GM21723 (cell line): ENCODE measurements around the gene FUT9.

Experiments
- ATAC-seq: cut with Tn5 transposase; IDR thresholded peaks from one replicate; pipeline ENCODE4 v1.9.1; 2021; ENCODE audit warnings: mild to moderate bottlenecking, moderate library complexity; ENCODE audit not compliant: unreplicated experiment

Gene FUT9

DNA sequence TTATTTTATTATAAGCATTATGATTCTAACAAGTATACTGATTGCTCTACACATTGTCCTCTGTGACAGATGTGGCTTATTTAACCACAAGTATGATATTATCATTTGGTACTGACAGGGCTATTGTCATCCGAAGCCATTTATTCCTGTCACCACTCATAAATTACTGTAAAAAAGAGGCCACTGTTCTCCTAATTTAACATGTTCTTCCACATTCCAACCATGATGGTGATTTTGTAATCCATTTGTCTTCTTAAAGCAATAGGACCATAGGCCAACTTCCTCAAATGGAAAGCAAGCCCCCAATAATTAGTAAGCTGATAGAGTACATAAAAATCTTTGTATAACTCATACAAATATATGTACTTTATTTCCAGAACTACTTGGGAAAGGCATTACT lies 50.6 kb downstream of the FUT9 start:
- no peak for ATAC-seq

DNA sequence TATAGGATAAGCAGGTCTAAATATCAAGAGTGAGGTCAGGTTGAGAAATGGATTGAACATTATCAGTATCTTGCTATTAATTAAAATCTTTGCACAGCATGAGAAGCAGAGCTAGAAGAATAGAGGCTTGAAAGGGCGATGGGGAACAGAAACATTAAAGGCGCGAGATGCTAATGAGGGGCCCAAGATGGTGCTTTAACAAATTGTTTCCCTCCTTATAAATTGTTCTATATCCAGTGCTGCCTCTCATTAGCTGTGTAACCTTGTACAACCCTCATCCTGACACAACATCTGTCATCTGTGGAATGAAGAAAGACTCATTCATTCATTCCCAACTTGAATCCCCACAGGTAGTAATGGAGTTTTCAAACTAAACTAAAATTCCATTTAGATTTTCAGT lies 57.8 kb downstream of the FUT9 start:
- no peak for ATAC-seq

DNA sequence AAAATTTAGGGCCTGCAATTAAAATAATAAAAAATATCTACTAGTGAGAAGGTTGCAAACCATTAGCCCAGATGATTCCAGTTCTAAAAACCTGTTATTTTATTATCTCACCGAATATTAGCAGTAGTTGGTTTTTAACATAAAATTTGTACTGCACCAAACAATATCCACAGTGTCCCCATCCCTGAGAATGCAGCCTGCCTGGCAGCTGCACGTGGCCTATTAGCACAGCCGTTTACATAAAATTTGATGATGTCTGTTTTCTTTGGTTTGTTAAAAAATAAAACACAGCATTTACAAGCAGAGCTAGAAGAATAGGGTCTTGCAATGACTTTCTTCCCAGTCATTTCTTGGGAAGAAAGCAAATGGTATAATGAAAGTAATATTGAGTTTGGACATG lies 58.2 kb downstream of the FUT9 start:
- no peak for ATAC-seq

DNA sequence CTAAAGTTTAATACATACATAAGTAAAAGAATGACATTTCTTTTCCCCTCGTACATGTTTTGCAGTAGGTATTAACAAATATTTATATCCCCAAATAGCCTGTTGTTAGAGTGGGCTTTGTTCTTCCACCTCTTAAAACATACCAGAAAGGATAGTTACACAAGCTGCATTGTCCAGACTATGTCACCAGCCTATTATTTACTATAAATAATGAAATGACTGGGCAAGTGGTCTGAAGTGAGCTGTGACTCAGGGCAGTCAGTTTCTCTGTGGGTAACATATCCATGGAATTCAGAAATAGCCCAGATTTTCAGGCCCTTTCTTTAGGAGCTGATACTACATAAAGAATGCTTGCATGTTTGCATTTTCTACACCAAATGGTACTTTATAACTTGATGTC lies 60.1 kb downstream of the FUT9 start:
- no peak for ATAC-seq

DNA sequence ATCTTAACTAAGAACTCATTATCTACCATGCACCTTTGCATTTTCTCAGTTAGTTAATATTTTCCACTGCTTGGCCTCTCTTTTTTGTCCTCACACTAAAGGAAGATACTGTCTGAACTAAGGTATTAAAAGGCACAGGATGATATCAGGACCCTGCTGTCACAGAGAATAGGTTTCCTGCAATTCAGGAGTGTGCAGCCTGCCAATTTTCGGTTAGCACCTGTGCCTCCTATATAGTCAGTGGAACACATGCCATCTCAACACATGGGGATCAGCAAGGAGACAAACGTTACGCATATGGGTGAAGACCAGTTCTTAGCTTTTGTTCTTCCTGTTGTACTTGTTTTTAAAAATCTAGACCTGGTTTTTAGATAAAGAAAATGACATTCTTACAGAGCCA lies 71.0 kb downstream of the FUT9 start:
- ATAC-seq: no peak

DNA sequence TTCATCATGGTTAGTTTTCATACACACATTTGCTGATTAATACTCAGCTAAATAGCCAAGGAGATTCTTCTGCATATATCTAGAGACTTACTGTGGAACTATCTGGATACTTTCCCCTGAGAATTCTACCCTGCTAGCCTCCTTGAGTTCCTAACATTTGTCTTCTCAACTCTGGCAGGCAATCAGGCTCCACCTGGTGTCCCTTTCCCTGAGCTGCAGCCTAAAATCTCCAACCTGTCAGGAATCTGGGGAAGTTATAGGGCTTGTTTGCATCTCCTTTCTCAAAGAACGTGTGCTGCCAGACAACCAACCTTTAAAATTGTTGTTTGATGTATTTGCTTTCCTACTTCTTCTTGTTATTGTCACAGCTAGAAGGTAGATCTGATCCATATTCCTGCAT lies 73.4 kb downstream of the FUT9 start:
- ATAC-seq: no peak

DNA sequence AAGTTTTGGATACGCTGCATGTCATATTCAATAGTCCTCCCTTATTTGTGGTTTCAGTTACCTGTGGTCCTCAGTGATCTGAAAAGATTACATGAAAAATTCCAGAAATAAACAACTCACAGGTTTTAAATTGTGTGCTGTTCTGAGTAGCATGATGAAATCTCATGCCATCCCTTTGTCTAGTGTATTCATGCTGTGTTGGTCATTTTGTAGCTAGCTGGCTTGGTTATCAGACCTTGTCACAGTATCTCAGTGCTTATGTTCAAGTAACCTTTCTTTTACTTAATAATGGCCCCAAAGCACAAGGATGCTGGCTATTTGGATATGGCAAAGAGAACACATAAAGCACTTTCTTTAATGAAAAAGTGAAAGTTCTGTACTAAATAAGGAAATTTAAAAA lies 78.3 kb downstream of the FUT9 start:
- no peak for ATAC-seq

DNA sequence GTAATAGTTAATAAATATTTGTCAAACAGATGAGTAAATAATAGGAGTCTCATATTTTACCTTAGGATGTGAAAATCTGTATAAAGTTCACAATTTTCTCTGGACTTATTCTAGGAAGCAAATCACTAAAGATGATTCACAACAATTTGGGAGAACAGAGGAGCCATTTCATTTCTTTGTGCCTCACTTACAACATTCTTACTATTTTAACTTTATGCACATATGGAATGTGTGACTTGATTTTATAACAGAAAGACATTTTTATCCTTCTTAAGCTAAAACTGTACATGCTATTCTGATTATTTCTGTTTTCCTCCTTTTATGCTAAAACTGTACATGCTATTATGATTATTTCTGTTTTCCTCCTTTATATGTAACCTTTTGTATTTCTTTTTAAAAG lies 83.3 kb downstream of the FUT9 start:
- ATAC-seq: no peak

DNA sequence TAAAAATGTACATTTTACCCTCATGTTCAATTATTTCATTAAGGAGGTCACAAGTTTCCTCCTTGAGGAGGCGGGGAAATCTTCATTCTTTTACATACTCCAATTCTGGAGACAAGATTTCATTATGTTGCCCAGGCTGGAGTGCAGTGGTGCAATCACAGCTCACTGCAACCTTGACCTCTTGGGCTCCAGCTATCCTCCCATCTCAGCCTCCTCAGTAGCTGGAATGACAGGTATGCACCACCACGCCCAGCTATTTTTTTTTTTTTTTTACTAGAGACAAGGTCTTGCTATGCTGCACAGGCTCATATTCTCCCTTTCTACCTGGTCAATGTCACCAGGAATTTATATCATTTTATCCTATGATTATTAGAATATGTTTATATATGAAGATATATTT lies 85.8 kb downstream of the FUT9 start:
- ATAC-seq: no peak

DNA sequence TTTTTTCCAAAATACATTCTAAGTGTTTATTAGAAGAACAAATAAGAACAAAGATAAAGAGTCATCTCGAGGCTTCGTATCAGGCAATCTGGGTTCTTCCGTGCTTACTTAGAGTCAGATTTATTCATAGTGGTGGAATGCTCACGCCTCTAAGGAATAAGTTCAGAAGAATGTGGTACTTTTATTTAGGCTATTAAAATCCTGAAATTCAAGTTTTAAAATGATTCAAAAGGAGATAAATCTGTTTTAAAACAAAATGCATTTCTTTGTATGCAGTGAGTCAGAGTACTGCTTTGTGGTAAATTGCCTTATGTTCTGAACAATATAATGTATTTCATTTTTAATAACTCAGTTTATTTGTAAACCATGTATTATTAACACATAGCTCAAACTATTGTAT lies 89.1 kb downstream of the FUT9 start:
- no peak for ATAC-seq

DNA sequence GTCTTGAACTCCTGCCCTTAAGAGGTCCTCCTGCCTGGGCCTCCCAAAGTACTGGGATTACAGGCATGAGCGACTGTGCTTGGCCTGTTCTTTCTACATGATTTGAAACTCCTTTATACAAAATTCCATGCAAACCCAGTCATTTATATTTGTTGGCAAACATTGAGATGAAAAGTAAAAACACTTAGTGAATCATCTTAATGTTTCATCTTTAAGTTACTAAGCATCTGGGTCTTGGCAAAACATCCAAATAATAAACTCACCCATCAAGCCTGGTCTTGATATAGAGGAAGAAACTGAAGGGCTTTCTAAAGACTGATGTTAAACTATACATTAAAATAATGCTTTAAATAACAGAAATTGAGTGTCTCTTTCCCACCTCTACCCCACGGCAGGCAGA lies 95.1 kb downstream of the FUT9 start:
- no peak for ATAC-seq

DNA sequence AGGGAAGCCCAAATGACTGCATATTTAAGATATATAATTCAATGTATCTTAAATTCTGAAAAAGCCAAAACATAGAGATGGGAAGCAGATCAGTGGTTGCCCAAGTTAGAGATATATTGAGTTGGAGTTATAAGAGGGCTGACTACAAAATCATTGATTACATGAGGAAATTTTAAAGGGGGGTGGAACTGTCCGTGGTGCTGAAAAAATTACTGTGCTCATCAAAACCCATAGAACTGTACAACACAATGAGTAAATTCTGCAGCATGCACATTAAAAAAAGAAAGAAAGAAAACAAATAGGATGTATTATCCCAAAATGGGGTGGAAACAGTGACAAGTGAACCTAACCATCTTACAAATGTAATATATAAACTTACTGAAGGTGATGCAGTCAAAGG lies 100.9 kb downstream of the FUT9 start:
- no peak for ATAC-seq

DNA sequence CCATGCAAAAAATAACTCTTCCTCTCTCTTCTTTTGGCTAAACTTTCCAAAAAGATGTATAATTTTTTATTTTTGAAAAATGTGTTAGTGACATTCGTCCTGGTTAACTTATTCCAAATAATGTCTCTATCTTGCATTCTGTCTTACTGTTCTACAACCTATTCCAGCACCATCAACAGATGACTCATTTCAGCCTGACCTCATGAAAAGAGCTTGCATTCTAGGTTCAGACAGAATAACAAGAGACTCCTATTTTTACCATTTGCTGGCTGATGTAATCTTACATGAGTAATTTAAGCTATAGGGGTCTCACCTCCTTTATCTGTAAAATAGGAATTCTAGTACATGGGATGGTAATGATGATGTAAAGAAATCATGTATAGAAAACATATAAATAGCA lies 109.0 kb downstream of the FUT9 start:
- ATAC-seq: no peak

DNA sequence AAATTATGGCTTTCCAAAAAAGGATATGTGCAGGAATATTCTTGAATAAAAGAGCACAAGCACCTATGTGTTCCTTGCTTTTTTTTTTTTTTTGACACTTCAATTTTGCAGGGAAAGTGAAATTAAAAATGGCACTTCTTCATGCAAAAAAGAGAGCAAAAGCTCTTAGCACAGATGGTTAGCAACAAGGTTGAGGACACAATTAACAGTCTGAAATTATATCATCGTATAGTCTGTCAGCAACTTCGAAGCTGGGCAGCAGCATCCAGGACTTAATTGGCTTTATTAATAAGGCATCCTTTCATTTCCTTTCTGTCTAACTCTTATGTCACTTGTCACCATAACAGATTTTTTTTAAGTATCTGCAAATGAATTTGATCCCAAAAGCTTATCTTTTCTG lies 122.6 kb downstream of the FUT9 start:
- ATAC-seq: no peak

DNA sequence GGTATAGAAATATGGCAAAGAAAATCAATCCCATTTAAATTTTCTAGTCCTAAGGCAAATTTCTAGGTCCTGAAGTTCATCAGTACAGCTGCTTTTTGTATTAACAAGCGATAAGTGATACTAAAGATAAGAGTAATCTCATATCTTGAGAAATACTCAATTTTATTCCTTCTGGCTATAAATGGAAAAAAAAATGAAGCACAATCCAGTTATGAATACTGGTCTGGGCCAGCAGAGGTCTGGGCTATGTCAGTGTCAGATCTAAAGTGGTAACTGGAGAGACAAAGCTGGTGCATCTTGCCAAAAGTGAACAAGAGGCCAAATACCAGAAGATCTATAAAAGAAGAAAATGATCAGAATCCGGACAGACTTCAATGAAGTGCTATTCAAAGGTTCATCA lies 126.4 kb downstream of the FUT9 start:
- no peak for ATAC-seq

DNA sequence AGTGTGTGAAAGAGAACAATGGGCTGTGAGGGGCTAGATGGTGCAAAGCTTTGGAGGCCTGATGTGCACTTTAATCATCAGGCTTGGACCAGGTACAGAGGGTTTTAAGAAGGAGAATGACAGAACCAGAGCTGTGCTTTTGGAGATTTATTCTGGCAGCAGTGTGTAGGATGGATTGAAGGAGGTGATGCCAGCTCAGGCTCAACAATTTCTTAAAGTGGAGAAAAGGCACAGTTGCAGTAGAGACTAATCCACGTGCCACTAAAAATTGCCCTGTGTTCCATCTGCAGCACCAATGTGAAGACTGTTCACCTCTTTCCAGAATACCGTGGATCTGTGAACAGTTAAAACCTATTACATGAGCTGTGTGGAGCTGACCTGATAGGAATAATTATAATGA lies 134.7 kb downstream of the FUT9 start:
- no peak for ATAC-seq

DNA sequence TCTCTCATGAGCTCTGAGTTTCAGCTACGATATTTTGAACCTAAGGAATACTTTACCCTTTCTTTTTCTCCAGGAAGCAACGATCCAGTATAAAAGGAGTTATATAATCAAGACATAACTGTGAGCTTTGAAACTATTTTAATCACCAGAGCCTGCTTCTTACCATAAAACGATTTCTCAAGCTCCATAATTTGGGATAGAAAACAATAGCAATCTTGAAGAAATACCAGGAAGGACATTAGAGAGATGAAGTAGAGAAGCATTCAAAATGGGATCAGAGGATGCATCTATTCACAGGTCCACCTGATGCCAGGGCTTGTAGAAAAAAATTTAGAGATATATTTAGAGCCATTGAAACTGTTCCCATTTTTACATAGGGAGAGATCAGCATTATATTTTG lies 135.9 kb downstream of the FUT9 start:
- ATAC-seq: no peak

DNA sequence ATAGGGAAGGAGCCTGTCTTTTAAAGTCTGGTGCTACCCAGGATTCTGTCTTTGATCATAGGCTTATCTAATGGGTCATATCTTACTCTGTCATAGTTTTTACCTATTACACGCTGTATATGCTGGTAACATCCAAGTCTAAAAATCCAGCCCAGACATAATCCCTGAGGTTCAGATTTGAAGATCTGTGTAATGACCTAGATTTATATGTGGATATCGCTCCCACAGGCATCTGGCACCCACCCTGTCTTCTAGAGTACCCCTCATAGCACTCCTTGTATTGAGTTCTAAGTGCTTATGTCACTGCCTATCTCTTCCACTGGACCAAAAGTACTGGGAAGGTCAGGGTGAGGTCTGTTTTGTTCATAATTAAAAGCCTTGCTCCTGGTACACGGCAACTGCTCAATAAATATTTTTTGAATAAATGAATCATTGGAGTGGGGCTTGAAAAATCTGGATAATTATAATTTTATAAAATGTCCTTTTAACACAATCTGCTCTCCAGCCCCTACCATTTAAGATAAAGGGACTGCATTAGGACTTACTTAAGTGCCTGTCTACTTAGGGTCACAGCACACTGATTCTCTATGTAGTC lies 136.4 kb downstream of the FUT9 start:
- no peak for ATAC-seq

DNA sequence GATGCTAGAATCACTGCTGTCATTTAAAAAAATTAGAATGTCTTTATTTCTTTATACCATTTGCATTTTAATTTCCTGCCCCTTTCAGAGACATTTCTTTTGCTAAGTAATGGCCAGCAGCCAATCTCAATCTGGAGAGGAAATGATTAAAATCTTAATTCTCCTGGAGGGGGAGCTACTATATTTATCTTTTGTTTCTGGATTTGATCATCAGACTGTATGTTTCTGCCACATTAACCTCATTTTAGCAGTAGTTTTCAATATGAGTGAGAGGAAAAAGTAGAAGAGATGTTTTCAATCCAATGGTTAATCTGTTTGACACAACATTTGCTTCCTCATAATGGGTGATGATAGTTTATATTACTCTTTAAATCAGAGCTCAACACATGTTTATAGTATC lies 138.0 kb downstream of the FUT9 start:
- no peak for ATAC-seq

DNA sequence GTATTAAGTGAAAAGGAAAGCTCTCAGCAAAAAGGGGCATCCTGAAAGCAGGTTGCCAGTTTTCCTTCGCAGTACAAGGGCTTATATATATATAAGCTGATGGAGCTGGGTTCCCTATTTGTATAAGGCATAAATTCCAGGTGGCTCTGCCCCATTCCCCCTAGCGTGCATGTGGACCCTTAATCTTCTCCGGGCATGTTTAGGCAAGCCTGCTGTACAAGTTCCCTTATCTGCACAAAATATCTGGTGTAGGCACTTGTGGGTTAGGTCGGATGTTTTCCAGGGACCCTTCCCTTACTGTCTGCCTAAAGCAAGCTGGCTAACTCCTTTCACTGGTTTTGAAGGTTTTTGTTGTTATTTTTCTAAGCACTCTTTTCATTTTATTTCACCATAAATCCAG lies 140.7 kb downstream of the FUT9 start:
- no peak for ATAC-seq

DNA sequence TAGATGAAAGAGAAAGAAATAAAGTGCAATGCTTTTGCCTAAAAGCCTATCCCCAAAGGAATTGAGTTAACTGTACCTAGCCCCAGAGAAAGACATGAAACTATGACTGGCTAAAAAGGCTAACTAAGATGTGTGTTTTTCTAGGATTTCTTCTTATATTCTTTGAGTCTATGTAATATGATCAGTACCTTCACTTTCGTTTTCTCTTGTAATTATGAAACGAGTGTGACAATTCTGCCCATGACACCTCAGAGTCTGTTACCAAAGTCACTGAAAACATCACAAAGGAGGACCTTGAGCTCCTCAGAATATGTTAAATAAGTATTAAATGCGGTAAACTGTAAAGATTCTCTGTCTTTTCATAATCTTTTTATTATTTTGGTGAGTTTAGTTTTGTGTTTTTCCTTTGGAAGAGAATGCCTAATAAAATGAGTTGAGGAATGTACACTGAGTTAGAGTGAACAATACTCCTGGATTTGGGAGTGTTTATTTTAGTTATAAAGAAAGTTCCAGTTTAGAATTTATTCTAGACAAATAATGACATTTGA lies 141.3 kb downstream of the FUT9 start:
- peak; percentile 89 for ATAC-seq

DNA sequence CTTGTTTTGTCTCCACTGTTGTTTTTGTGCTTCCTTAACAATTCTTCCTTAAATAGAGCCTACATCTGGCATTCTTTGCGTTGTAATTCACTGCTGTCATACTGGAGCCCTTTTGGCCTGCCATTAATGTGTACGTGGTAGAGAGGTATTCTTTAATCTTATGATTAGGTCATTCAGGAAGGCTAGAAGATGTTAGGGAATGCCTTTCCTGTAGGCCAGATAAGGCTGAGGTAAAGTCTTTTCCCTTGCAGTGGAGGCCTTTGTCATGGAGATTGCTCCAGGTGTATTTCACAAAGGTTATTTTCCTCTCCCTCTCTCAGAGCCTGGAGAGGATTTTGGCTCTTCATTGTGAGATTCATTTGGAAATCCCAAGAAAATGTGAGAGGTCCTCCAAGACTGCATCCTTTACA lies 146.9 kb downstream of the FUT9 start:
- no peak for ATAC-seq

DNA sequence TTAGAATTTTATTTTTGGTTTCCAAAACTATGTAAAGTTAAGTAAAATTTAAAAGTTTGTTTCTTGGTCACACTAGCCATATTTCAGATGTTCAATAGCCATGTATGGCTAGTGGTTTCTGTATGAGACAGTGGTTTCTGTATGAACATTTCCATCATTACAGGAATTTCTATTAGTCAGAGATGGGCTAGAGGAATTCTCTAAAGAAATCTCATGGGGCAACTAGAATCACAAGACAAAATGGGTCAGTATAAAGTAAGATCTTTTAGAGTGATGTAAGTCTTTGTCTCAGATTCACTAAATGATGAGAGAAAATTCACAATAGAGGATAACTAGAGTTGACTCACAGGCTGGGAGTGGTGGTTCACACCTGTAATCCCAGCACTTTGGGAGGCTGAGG lies 149.0 kb downstream of the FUT9 start:
- ATAC-seq: no peak
